CD14-positive monocyte (primary cell): ENCODE results near the gene CSNK2A2. TPM values are rescaled to one million over a fixed set of nuclear protein-coding genes. Genes with fewer than 3 reads are reported as not detected.

Source experiments
- DNase-seq, 3 donors: peaks; one replicate each; pipeline ENCODE4 v3.0.0-alpha.2; 2011 to 2022
- H2AFZ ChIP-seq: 2 replicates; pipeline ENCODE4 v1.6.0; 2012; ENCODE audit warnings: mild to moderate bottlenecking, low read depth, low read length, inconsistent platforms; ENCODE audit not compliant: insufficient read depth, poor library complexity, severe bottlenecking
- H3K27ac ChIP-seq, 2 donors: 1 replicate in 1 of 2; 2 replicates in 1 of 2; pipeline ENCODE4 v1.5.1; 2012 to 2013; ENCODE audit warnings: low read length in 2 of 2, control low read depth in 1 of 2, inconsistent platforms in 1 of 2, low read depth in 1 of 2, mild to moderate bottlenecking in 1 of 2
- H3K27me3 ChIP-seq, 2 donors: one replicate each; pipeline versions ENCODE4 v1.6.0 to v1.6.1; 2011 to 2013; ENCODE audit warnings: low read length in 2 of 2; ENCODE audit not compliant: control insufficient read depth in 2 of 2, insufficient read depth in 2 of 2
- H3K36me3 ChIP-seq, 2 donors: replicated peaks in 1 of 2; 1 replicate in 1 of 2; 2 replicates in 1 of 2; pipeline versions ENCODE4 v1.5.1 to v1.6.1; 2012 to 2013; ENCODE audit warnings: low read length in 2 of 2, control low read depth in 1 of 2, inconsistent platforms in 1 of 2, mild to moderate bottlenecking in 1 of 2; ENCODE audit not compliant: insufficient read depth in 2 of 2, control insufficient read depth in 1 of 2
- H3K4me1 ChIP-seq, 2 donors: 1 replicate in 1 of 2; 2 replicates in 1 of 2; pipeline versions ENCODE4 v1.5.1 to v1.6.1; 2012 to 2013; ENCODE audit warnings: low read length in 2 of 2, control low read depth in 1 of 2, inconsistent platforms in 1 of 2, mild to moderate bottlenecking in 1 of 2, moderate library complexity in 1 of 2; ENCODE audit not compliant: insufficient read depth in 2 of 2, control insufficient read depth in 1 of 2
- H3K4me2 ChIP-seq: replicated peaks from 2 replicates; pipeline ENCODE3; 2012; ENCODE audit warnings: low read length, moderate library complexity, mild to moderate bottlenecking; ENCODE audit not compliant: poor library complexity, severe bottlenecking; ENCODE audit errors: extremely low read depth
- H3K4me3 ChIP-seq, 3 experiments: fragments of 200-600 bp in 1 of 3; sonication (generic) in 1 of 3; replicated peaks in 1 of 3; 1 replicate in 2 of 3; 2 replicates in 1 of 3; pipeline ENCODE4 v1.5.1; 2011 to 2013; ENCODE audit warnings: low read length in 3 of 3, mild to moderate bottlenecking in 3 of 3, control low read depth in 2 of 3, low read depth in 2 of 3, inconsistent platforms in 1 of 3, moderate library complexity in 1 of 3
- H3K79me2 ChIP-seq: 2 replicates; pipeline ENCODE4 v1.6.0; 2012; ENCODE audit warnings: mild to moderate bottlenecking, control low read depth, inconsistent platforms, low read length, moderate library complexity; ENCODE audit not compliant: insufficient read depth
- H3K9ac ChIP-seq: 2 replicates; pipeline ENCODE4 v1.6.0; 2017; ENCODE audit warnings: low read length, mild to moderate bottlenecking; ENCODE audit not compliant: insufficient read depth, poor library complexity, severe bottlenecking
- H3K9me3 ChIP-seq, 2 donors: replicated peaks in 1 of 2; 1 replicate in 1 of 2; 2 replicates in 1 of 2; pipeline versions ENCODE4 v1.5.1 to v1.6.1; 2012 to 2013; ENCODE audit warnings: low read length in 2 of 2, control low read depth in 1 of 2; ENCODE audit not compliant: control insufficient read depth in 1 of 2, insufficient read depth in 1 of 2
- H4K20me1 ChIP-seq: 2 replicates; pipeline ENCODE4 v1.6.0; 2012; ENCODE audit warnings: mild to moderate bottlenecking, low read length, control low read depth, moderate library complexity; ENCODE audit not compliant: insufficient read depth
- H3K27ac Mint-ChIP-seq, 7 donors: one replicate each; pipeline ENCODE4 v1.8.0; 2020; ENCODE audit warnings: mild to moderate bottlenecking in 7 of 7, mixed read lengths in 7 of 7, moderate library complexity in 6 of 7, inconsistent platforms in 2 of 7
- H3K27me3 Mint-ChIP-seq, 3 donors: one replicate each; pipeline ENCODE4 v1.8.0; 2021 to 2022; ENCODE audit warnings: low read depth in 3 of 3, mild to moderate bottlenecking in 3 of 3, mixed read lengths in 3 of 3, moderate library complexity in 3 of 3, inconsistent platforms in 1 of 3
- H3K36me3 Mint-ChIP-seq, 2 donors: one replicate each; pipeline ENCODE4 v1.8.0; 2020; ENCODE audit warnings: mixed read lengths in 2 of 2, inconsistent platforms in 1 of 2, mild to moderate bottlenecking in 1 of 2
- H3K4me1 Mint-ChIP-seq: one replicate; pipeline ENCODE4 v1.8.0; 2020; ENCODE audit warnings: mild to moderate bottlenecking, mixed read lengths
- H3K4me3 Mint-ChIP-seq, 2 donors: one replicate each; pipeline ENCODE4 v1.8.0; 2020; ENCODE audit warnings: mild to moderate bottlenecking in 2 of 2, mixed read lengths in 2 of 2, moderate library complexity in 1 of 2
- H3K9me3 Mint-ChIP-seq, 7 donors: one replicate each; pipeline ENCODE4 v1.8.0; 2020 to 2022; ENCODE audit warnings: mixed read lengths in 7 of 7, mild to moderate bottlenecking in 6 of 7, moderate library complexity in 6 of 7, inconsistent platforms in 2 of 7
- CTCF ChIP-seq: fragments of 200-600 bp; IDR thresholded peaks from one replicate; pipeline ENCODE4 v1.8.0; 2022; ENCODE audit warnings: antibody characterized with exemption, mild to moderate bottlenecking
- WGBS: methylation state at CpG from one replicate; pipeline ENCODE4 v1.1.5; 2013; ENCODE audit warnings: missing lambda C conversion rate; ENCODE audit not compliant: insufficient coverage; 5-methylcytosine and 5-hydroxymethylcytosine counted together
- intact Hi-C, 2 donors: fragments of 100-400 bp; cut with micrococcal nuclease; formaldehyde crosslinking; loops; one replicate each; pipeline versions ENCODE4 v1.15.0 to v1.15.1; 2023
- polyA plus RNA-seq, 3 donors: library from polyadenylated mRNA; depleted of rRNA in 1 of 3; unstranded in 2 of 3; stranded (reverse) in 1 of 3; fragments of 300-500 nt in 2 of 3; fragments of >200 nt in 1 of 3; fragmentation: Illumina TruSeq in 2 of 3; gene quantifications; 1 replicate in 2 of 3; 2 replicates in 1 of 3; pipeline ENCODE4 v1.2.3, GENCODE V29; 2012 to 2021

The CSNK2A2 gene
- polyA plus RNA-seq, 3 donors, result 1.6 to 24.7 (median 9.2) TPM

- intact Hi-C loops, result no loop called here
- H3K79me2 ChIP-seq, result no peaks in the 10 kb centered on the region
- Mint-ChIP-seq H3K27me3 (peaks cover 10 to 14% (median 12%) of the 10 kb centered on the region in 3 donors), H3K36me3 (no peaks in the 10 kb centered on the region), H3K9me3 (peaks cover 0 to 17% (median 4%) of the 10 kb centered on the region in 7 donors), H3K4me3 (no peak overlapping the region), H3K27ac (no peak overlapping the region), H3K4me1 (no peaks in the 10 kb centered on the region)
- H3K4me2 ChIP-seq, result no peak overlapping the region
- no peak overlapping the region for H3K9ac ChIP-seq
- no peaks in the 10 kb centered on the region for H3K36me3 ChIP-seq
- H2AFZ ChIP-seq, result no peak overlapping the region
- peaks cover 0 to 2% of the 10 kb centered on the region in 2 donors for H3K9me3 ChIP-seq
- no peaks in the 10 kb centered on the region for H4K20me1 ChIP-seq
- no peak for DNase-seq
- no peak for TF ChIP-seq CTCF
- H3K4me1 ChIP-seq, result no peaks in the 10 kb centered on the region
- no peak overlapping the region for H3K4me3 ChIP-seq
- no peak overlapping the region for H3K27ac ChIP-seq
- H3K27me3 ChIP-seq, result no peaks in the 10 kb centered on the region
Measured at GRCh38 chr16:58219432-58219831, 21.5 kb upstream of the CSNK2A2 start.

GRCh38 chr16:58218786-58219185 lies 20.9 kb upstream of the CSNK2A2 start:
- intact Hi-C loops, result no loop called here
- H4K20me1 ChIP-seq, result no peaks in the 10 kb centered on the region
- H3K4me2 ChIP-seq, result no peak overlapping the region
- H3K36me3 Mint-ChIP-seq, result no peaks in the 10 kb centered on the region
- H3K27me3 Mint-ChIP-seq, result peaks cover 9 to 16% (median 15%) of the 10 kb centered on the region in 3 donors
- H3K27ac Mint-ChIP-seq, result no peak overlapping the region
- H3K4me1 ChIP-seq, result no peaks in the 10 kb centered on the region
- no peak overlapping the region for H2AFZ ChIP-seq
- no peak for DNase-seq
- H3K4me3 ChIP-seq, result no peak overlapping the region
- no peaks in the 10 kb centered on the region for H3K4me1 Mint-ChIP-seq
- no peak overlapping the region for H3K27ac ChIP-seq
- peaks cover 0 to 2% of the 10 kb centered on the region in 2 donors for H3K9me3 ChIP-seq
- peaks cover 0 to 17% (median 4%) of the 10 kb centered on the region in 7 donors for H3K9me3 Mint-ChIP-seq
- H3K27me3 ChIP-seq, result no peaks in the 10 kb centered on the region
- no peak for TF ChIP-seq CTCF
- 86% methylated on average over 1 of the region's 3 CpGs for WGBS
- no peaks in the 10 kb centered on the region for H3K36me3 ChIP-seq
- H3K4me3 Mint-ChIP-seq, result no peak overlapping the region
- H3K79me2 ChIP-seq, result no peaks in the 10 kb centered on the region
- no peak overlapping the region for H3K9ac ChIP-seq
